Measurements from ENCODE around the gene TSPAN18. TPM values are rescaled to one million over a fixed set of nuclear protein-coding genes. Genes with fewer than 3 reads are reported as not detected.

Gene TSPAN18
- total and polyA plus RNA-seq, 11 donors: 40.0 to 151 (median 74.9) TPM

- Histone ChIP-seq H3K4me1 (peaks cover 4 to 74% (median 36%) of the 10 kb centered on the region in 12 donors), H3K27me3 (no peaks in the 10 kb centered on the region), H3K27ac (no peak overlapping the region), H3K4me3 (no peak overlapping the region), H3K36me3 (no peaks in the 10 kb centered on the region), H3K9me3 (no peaks in the 10 kb centered on the region)
- ATAC-seq (no peak), DNase-seq (no peak)
- 88 to 94% (median 93%) methylated on average over 2 of the region's 2 CpGs for WGBS, 4 donors
- intact Hi-C loops (cut with DNase I): no loop called here
- TF ChIP-seq CTCF (IDR thresholded peaks at IDR 0.05) (no peak), POLR2A (IDR thresholded peaks at IDR 0.05) (no peak)
Measured at GRCh38 chr11:44752300-44752699, 25.5 kb downstream of the TSPAN18 start.

GRCh38 chr11:44752713-44753112 lies 26.0 kb downstream of the TSPAN18 start:
- peak overlapping the region in 1 of 12 donors; percentile 69 for H3K27ac ChIP-seq
- peaks cover 0 to 3% (median 0%) of the 10 kb centered on the region in 12 donors for H3K9me3 ChIP-seq
- no peak overlapping the region for H3K4me3 ChIP-seq
- H3K27me3 ChIP-seq: no peaks in the 10 kb centered on the region
- intact Hi-C loops (cut with DNase I): no loop called here
- DNase-seq: no peak
- WGBS, 4 donors: 90 to 94% (median 91%) methylated on average over 1 of the region's 1 CpG
- H3K4me1 ChIP-seq: peaks cover 4 to 70% (median 32%) of the 10 kb centered on the region in 12 donors
- TF ChIP-seq POLR2A (IDR thresholded peaks at IDR 0.05): no peak
- no peak for TF ChIP-seq CTCF (IDR thresholded peaks at IDR 0.05)
- H3K36me3 ChIP-seq: no peaks in the 10 kb centered on the region
- no peak for ATAC-seq

GRCh38 chr11:44753961-44754645 lies 27.3 kb downstream of the TSPAN18 start:
- ATAC-seq (peak in 2 of 4 donors; percentile 8 to 34), DNase-seq (no peak)
- WGBS, 4 donors: 72 to 80% (median 76%) methylated on average over 8 of the region's 8 CpGs
- Histone ChIP-seq H3K9me3 (peaks cover 0 to 10% (median 2%) of the 10 kb centered on the region in 12 donors), H3K4me3 (no peak overlapping the region), H3K27ac (peak overlapping the region in 1 of 12 donors; percentile 79), H3K27me3 (no peaks in the 10 kb centered on the region), H3K36me3 (no peaks in the 10 kb centered on the region), H3K4me1 (peaks cover 4 to 61% (median 34%) of the 10 kb centered on the region in 12 donors)
- TF ChIP-seq POLR2A (IDR thresholded peaks at IDR 0.05): no peak
- TF ChIP-seq CTCF (IDR thresholded peaks at IDR 0.05): no peak
- intact Hi-C loops (cut with DNase I): no loop called here

GRCh38 chr11:44754876-44755555 lies 28.3 kb downstream of the TSPAN18 start:
- no peak for TF ChIP-seq POLR2A (IDR thresholded peaks at IDR 0.05)
- no peak for TF ChIP-seq CTCF (IDR thresholded peaks at IDR 0.05)
- Histone ChIP-seq H3K27me3 (no peaks in the 10 kb centered on the region), H3K9me3 (peaks cover 0 to 10% (median 2%) of the 10 kb centered on the region in 12 donors), H3K4me1 (peaks cover 8 to 70% (median 39%) of the 10 kb centered on the region in 12 donors), H3K4me3 (no peak overlapping the region), H3K27ac (peak overlapping the region in 6 of 12 donors; percentile 26 to 79 (median 44)), H3K36me3 (no peaks in the 10 kb centered on the region)
- DNase-seq (no peak), ATAC-seq (peak in 1 of 4 donors; percentile 6)
- WGBS, 4 donors: 60 to 67% (median 63%) methylated on average over 9 of the region's 9 CpGs
- intact Hi-C loops (cut with DNase I): no loop called here
